ENCODE results near the gene HELT.
"Not testable (repeated sequence)": the region's sequence is repeated elsewhere in the genome, so short reads cannot be mapped to it uniquely, and the experiment has no call there.

HELT gene

GRCh38 chr4:184979461-184980124, 38.7 kb upstream of the HELT start:
- TF ChIP-seq, protein P1, sequence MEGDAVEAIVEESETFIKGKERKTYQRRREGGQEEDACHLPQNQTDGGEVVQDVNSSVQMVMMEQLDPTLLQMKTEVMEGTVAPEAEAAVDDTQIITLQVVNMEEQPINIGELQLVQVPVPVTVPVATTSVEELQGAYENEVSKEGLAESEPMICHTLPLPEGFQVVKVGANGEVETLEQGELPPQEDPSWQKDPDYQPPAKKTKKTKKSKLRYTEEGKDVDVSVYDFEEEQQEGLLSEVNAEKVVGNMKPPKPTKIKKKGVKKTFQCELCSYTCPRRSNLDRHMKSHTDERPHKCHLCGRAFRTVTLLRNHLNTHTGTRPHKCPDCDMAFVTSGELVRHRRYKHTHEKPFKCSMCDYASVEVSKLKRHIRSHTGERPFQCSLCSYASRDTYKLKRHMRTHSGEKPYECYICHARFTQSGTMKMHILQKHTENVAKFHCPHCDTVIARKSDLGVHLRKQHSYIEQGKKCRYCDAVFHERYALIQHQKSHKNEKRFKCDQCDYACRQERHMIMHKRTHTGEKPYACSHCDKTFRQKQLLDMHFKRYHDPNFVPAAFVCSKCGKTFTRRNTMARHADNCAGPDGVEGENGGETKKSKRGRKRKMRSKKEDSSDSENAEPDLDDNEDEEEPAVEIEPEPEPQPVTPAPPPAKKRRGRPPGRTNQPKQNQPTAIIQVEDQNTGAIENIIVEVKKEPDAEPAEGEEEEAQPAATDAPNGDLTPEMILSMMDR (IDR thresholded peaks at IDR 0.05; ENCODE audit: control insufficient read depth, extremely low read depth, insufficient read depth), result no peak
- no peak for DNase-seq (ENCODE audit: low read depth)
- no peak overlapping the region for H3K4me3 ChIP-seq (ENCODE audit: low read depth, low read length)

GRCh38 chr4:184980261-184980660, 38.0 kb upstream of the HELT start:
- DNase-seq (ENCODE audit: low read depth), result no peak
- TF ChIP-seq, protein P1 (IDR thresholded peaks at IDR 0.05; ENCODE audit: control insufficient read depth, extremely low read depth, insufficient read depth), result no peak
- H3K4me3 ChIP-seq (ENCODE audit: low read depth, low read length), result no peak overlapping the region

GRCh38 chr4:184983672-184984356, 34.5 kb upstream of the HELT start:
- DNase-seq (ENCODE audit: low read depth), result peak; percentile 40
- H3K4me3 ChIP-seq (ENCODE audit: low read depth, low read length), result no peak overlapping the region
- TF ChIP-seq, protein P1 (IDR thresholded peaks at IDR 0.05; ENCODE audit: control insufficient read depth, extremely low read depth, insufficient read depth), result peak; percentile 58

DNA sequence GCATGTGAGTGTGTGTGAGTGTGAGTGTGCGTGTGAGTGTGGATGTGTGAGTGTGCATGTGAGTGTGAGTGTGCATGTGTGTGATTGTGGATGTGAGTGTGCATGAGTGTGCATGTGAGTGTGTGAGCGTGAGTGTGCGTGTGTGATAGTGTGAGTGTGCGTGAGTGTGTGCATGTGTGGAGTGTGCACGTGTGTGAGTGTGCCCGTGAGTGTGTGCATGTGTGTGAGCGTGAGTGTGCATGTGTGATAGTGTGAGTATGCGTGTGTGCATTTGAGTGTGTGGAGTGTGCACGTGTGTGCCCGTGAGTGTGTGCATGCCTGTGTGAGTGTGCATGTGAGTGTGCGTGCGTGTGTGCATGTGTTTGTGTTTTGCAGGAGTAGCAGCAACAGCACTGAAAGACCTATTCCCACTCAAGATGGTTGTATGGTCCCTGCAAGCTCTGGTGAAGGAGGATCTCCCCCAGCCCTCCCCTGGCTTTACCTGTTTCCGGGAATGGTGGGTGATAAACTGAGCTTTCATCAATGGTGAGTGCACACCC, 30.7 kb upstream of the HELT start:
- TF ChIP-seq, protein P1 (IDR thresholded peaks at IDR 0.05; ENCODE audit: control insufficient read depth, extremely low read depth, insufficient read depth), result no peak
- DNase-seq (ENCODE audit: low read depth), result no peak
- H3K4me3 ChIP-seq (ENCODE audit: low read depth, low read length), result no peak overlapping the region

- TF ChIP-seq, protein P1 (IDR thresholded peaks at IDR 0.05; ENCODE audit: control insufficient read depth, extremely low read depth, insufficient read depth), result no peak
- H3K4me3 ChIP-seq (ENCODE audit: low read depth, low read length), result no peak overlapping the region
- DNase-seq (ENCODE audit: low read depth), result peak; percentile 23
These were observed 29.7 kb upstream of the HELT start for GRCh38 chr4:184988611-184989010.

GRCh38 chr4:184989283-184989682, 29.0 kb upstream of the HELT start:
- H3K4me3 ChIP-seq (ENCODE audit: low read depth, low read length), result not testable (repeated sequence)

DNA sequence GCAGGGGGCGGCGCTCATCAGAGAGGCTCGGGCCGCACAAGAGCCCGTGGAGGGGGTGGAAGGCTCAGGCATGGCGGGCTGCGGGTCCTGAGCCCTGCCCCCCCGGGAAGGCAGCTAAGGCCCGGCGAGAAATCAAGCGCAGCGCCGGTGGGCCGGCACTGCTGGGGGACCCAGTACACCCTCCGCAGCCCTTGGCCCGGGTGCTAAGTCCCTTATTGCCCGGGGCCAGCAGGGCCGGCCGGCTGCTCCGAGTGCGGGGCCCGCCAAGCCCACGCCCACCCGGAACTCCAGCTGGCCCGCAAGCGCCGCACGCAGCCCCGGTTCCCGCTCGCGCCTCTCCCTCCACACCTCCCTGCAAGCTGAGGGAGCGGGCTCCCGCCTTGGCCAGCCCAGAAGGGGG, 28.2 kb upstream of the HELT start:
- not testable (repeated sequence) for H3K4me3 ChIP-seq (ENCODE audit: low read depth, low read length); DNase-seq (ENCODE audit: low read depth)

More at GRCh38 chr4:184989283-184989682, 29.0 kb upstream of the HELT start:
- DNase-seq (ENCODE audit: low read depth), result not testable (repeated sequence)

DNA sequence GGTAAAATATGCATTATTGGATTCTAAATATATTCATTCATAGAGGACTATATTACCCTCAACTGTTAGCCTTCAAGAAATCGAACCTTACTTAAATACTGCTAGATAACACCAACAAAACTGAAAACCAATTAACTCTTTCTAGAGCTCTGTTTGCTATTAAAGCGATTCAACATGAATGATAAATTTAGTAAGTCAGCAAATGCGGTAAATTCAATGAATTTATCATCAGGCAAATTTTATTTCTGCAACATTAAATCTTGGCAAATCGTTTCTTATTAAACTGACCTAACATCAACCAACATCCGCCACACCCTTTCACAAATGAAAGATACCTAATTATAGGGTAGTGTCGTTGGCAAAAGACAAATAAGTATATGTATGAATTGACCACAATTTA, 26.4 kb upstream of the HELT start:
- DNase-seq (ENCODE audit: low read depth), result no peak
- H3K4me3 ChIP-seq (ENCODE audit: low read depth, low read length), result no peak overlapping the region
- TF ChIP-seq, protein P1 (IDR thresholded peaks at IDR 0.05; ENCODE audit: control insufficient read depth, extremely low read depth, insufficient read depth), result no peak
